ENCODE measurements around the gene PLEKHF1.

DNA sequence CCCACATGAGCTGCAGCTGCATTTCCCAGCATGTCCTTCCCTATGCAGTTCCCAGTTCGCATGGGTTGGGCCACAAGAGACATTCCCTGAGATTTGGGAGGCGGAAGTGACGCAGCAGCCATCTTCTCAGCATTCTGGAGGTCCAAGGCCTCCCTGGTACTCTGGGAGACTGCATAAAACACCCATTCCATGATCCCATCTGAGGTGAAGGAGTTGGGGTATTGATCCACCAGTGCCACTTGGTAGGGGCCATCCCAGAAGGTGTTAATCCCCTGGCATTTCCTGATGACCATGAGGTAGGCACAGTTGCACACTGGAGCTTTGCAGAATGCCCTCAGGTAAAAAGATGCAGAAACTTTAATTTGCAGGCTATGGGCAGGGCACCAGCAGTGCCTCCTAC lies 33.8 kb upstream of the PLEKHF1 start:
- no peak for TF ChIP-seq EZH2 (IDR thresholded peaks at IDR 0.05)
- no peak for TF ChIP-seq POLR2AphosphoS5 (IDR thresholded peaks at IDR 0.05; ENCODE audit: borderline replicate concordance, low read depth, low read length)
- no peak for TF ChIP-seq FOXP2 (optimal IDR thresholded peaks at IDR 0.05; ENCODE audit: control extremely low read depth, extremely low read length, insufficient read depth)
